ENCODE results near the gene GATA2. TPM values are rescaled to one million over a fixed set of nuclear protein-coding genes. Genes with fewer than 3 reads are reported as not detected.

GATA2 gene
- total and polyA plus RNA-seq, 2 experiments from 2014 or later = 0.52 to 0.83 TPM

DNA sequence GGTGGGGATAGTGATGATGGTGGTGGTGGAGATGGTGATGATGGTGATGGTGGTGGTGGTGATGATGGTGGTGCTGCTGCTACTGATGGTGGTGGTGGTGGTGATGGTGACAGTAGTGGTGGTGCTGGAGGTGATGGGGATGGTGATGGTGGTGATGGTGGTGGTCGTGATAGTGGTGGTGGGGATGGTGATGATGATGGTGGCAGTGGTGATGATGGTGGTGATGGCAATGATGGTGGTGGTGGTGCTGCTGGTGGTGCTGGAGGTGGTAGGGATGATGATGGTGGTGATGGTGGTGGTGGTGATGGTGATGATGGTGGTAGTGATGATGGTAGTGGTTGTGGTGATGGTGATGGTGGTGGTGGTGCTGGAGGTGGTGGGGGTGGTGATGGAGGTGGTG is 47.6 kb downstream of the GATA2 start (continued):
- TF ChIP-seq, protein P1, sequence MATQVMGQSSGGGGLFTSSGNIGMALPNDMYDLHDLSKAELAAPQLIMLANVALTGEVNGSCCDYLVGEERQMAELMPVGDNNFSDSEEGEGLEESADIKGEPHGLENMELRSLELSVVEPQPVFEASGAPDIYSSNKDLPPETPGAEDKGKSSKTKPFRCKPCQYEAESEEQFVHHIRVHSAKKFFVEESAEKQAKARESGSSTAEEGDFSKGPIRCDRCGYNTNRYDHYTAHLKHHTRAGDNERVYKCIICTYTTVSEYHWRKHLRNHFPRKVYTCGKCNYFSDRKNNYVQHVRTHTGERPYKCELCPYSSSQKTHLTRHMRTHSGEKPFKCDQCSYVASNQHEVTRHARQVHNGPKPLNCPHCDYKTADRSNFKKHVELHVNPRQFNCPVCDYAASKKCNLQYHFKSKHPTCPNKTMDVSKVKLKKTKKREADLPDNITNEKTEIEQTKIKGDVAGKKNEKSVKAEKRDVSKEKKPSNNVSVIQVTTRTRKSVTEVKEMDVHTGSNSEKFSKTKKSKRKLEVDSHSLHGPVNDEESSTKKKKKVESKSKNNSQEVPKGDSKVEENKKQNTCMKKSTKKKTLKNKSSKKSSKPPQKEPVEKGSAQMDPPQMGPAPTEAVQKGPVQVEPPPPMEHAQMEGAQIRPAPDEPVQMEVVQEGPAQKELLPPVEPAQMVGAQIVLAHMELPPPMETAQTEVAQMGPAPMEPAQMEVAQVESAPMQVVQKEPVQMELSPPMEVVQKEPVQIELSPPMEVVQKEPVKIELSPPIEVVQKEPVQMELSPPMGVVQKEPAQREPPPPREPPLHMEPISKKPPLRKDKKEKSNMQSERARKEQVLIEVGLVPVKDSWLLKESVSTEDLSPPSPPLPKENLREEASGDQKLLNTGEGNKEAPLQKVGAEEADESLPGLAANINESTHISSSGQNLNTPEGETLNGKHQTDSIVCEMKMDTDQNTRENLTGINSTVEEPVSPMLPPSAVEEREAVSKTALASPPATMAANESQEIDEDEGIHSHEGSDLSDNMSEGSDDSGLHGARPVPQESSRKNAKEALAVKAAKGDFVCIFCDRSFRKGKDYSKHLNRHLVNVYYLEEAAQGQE (IDR thresholded peaks at IDR 0.05; ENCODE audit: unreplicated experiment) = no peak
- no peak for TF ChIP-seq NANOG (IDR thresholded peaks at IDR 0.05; ENCODE audit: borderline replicate concordance)
- TF ChIP-seq, protein P2, sequence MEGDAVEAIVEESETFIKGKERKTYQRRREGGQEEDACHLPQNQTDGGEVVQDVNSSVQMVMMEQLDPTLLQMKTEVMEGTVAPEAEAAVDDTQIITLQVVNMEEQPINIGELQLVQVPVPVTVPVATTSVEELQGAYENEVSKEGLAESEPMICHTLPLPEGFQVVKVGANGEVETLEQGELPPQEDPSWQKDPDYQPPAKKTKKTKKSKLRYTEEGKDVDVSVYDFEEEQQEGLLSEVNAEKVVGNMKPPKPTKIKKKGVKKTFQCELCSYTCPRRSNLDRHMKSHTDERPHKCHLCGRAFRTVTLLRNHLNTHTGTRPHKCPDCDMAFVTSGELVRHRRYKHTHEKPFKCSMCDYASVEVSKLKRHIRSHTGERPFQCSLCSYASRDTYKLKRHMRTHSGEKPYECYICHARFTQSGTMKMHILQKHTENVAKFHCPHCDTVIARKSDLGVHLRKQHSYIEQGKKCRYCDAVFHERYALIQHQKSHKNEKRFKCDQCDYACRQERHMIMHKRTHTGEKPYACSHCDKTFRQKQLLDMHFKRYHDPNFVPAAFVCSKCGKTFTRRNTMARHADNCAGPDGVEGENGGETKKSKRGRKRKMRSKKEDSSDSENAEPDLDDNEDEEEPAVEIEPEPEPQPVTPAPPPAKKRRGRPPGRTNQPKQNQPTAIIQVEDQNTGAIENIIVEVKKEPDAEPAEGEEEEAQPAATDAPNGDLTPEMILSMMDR (conservative IDR thresholded peaks at IDR 0.05; ENCODE audit: low read depth in 2 of 2) = no peak

DNA sequence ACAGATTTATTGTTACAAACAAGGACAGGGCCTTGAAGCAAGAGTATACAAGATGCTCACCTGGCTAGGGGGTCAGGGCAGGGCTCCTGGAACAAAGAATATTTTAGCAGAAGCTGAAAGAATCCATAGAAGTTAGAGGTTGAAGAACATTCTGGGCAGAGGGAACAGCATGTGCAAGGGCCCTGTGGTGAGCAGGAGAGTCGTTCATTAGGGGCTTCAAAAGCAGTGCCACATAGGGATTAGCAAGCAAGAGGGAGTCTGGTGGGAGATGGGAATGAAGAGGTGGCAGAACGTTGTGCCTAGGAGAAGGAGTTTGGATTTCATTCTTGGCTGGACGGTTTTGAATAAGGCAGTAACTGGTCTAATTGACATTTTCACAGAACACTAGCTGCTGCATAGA is 49.2 kb downstream of the GATA2 start:
- Mint-ChIP-seq H3K9me3 (peaks cover 4% of the 10 kb centered on the region), H3K36me3 (ENCODE audit: low read depth) (no peaks in the 10 kb centered on the region), H3K4me1 (peaks cover 11% of the 10 kb centered on the region), H3K27me3 (ENCODE audit: insufficient read depth, low read depth, poor library complexity) (peaks cover 18% of the 10 kb centered on the region), H3K4me3 (no peak overlapping the region), H3K27ac (no peak overlapping the region)
- no peaks in the 10 kb centered on the region for H3K27me3 ChIP-seq (ENCODE audit: insufficient read depth)
- ATAC-seq (no peak), DNase-seq (ENCODE audit: low spot score) (no peak)
- H3K79me2 ChIP-seq (replicated peaks; ENCODE audit: insufficient read depth) = no peaks in the 10 kb centered on the region
- no peaks in the 10 kb centered on the region for H3K36me3 ChIP-seq (ENCODE audit: insufficient read depth)
- H3K27ac ChIP-seq (ENCODE audit: low read depth) = no peak overlapping the region
- H3K4me3 ChIP-seq = no peak overlapping the region
- 0 out of 2 replicates have a peak, but pooled peaks cover 5% of the 10 kb centered on the region for H3K9me2 ChIP-seq (ENCODE audit: insufficient read depth)
- H3K4me1 ChIP-seq (ENCODE audit: insufficient read depth) = no peaks in the 10 kb centered on the region
- H2AFZ ChIP-seq = no peak overlapping the region
- no peaks in the 10 kb centered on the region for H4K20me1 ChIP-seq (replicated peaks; ENCODE audit: insufficient read depth)
- no peak overlapping the region for H3K4me2 ChIP-seq
- H3F3A ChIP-seq (replicated peaks; ENCODE audit: low read depth) = no peaks in the 10 kb centered on the region
- TF ChIP-seq CREB1 (CRISPR knock-in tag; IDR thresholded peaks at IDR 0.05; ENCODE audit: low read depth) (no peak), ZNF114 (CRISPR knock-in tag; IDR thresholded peaks at IDR 0.05) (no peak), EZH2 (IDR thresholded peaks at IDR 0.05; ENCODE audit: low read depth, unreplicated experiment) (no peak), POLR2AphosphoS5 (IDR thresholded peaks at IDR 0.05; ENCODE audit: low read depth) (no peak), NANOG (IDR thresholded peaks at IDR 0.05; ENCODE audit: borderline replicate concordance) (no peak), ZNF331 (CRISPR knock-in tag; IDR thresholded peaks at IDR 0.05; ENCODE audit: low read depth) (no peak)
- TF ChIP-seq, protein P3, sequence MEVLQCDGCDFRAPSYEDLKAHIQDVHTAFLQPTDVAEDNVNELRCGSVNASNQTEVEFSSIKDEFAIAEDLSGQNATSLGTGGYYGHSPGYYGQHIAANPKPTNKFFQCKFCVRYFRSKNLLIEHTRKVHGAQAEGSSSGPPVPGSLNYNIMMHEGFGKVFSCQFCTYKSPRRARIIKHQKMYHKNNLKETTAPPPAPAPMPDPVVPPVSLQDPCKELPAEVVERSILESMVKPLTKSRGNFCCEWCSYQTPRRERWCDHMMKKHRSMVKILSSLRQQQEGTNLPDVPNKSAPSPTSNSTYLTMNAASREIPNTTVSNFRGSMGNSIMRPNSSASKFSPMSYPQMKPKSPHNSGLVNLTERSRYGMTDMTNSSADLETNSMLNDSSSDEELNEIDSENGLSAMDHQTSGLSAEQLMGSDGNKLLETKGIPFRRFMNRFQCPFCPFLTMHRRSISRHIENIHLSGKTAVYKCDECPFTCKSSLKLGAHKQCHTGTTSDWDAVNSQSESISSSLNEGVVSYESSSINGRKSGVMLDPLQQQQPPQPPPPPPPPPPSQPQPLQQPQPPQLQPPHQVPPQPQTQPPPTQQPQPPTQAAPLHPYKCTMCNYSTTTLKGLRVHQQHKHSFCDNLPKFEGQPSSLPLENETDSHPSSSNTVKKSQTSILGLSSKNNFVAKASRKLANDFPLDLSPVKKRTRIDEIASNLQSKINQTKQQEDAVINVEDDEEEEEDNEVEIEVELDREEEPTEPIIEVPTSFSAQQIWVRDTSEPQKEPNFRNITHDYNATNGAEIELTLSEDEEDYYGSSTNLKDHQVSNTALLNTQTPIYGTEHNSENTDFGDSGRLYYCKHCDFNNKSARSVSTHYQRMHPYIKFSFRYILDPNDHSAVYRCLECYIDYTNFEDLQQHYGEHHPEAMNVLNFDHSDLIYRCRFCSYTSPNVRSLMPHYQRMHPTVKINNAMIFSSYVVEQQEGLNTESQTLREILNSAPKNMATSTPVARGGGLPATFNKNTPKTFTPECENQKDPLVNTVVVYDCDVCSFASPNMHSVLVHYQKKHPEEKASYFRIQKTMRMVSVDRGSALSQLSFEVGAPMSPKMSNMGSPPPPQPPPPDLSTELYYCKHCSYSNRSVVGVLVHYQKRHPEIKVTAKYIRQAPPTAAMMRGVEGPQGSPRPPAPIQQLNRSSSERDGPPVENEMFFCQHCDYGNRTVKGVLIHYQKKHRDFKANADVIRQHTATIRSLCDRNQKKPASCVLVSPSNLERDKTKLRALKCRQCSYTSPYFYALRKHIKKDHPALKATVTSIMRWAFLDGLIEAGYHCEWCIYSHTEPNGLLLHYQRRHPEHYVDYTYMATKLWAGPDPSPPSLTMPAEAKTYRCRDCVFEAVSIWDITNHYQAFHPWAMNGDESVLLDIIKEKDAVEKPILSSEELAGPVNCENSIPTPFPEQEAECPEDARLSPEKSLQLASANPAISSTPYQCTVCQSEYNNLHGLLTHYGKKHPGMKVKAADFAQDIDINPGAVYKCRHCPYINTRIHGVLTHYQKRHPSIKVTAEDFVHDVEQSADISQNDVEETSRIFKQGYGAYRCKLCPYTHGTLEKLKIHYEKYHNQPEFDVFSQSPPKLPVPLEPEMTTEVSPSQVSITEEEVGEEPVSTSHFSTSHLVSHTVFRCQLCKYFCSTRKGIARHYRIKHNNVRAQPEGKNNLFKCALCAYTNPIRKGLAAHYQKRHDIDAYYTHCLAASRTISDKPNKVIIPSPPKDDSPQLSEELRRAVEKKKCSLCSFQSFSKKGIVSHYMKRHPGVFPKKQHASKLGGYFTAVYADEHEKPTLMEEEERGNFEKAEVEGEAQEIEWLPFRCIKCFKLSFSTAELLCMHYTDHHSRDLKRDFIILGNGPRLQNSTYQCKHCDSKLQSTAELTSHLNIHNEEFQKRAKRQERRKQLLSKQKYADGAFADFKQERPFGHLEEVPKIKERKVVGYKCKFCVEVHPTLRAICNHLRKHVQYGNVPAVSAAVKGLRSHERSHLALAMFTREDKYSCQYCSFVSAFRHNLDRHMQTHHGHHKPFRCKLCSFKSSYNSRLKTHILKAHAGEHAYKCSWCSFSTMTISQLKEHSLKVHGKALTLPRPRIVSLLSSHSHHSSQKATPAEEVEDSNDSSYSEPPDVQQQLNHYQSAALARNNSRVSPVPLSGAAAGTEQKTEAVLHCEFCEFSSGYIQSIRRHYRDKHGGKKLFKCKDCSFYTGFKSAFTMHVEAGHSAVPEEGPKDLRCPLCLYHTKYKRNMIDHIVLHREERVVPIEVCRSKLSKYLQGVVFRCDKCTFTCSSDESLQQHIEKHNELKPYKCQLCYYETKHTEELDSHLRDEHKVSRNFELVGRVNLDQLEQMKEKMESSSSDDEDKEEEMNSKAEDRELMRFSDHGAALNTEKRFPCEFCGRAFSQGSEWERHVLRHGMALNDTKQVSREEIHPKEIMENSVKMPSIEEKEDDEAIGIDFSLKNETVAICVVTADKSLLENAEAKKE (CRISPR knock-in tag; IDR thresholded peaks at IDR 0.05) = no peak
- TF ChIP-seq, protein P4, sequence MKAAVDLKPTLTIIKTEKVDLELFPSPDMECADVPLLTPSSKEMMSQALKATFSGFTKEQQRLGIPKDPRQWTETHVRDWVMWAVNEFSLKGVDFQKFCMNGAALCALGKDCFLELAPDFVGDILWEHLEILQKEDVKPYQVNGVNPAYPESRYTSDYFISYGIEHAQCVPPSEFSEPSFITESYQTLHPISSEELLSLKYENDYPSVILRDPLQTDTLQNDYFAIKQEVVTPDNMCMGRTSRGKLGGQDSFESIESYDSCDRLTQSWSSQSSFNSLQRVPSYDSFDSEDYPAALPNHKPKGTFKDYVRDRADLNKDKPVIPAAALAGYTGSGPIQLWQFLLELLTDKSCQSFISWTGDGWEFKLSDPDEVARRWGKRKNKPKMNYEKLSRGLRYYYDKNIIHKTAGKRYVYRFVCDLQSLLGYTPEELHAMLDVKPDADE (IDR thresholded peaks at IDR 0.05) = no peak
- TF ChIP-seq, protein P2 (conservative IDR thresholded peaks at IDR 0.05; ENCODE audit: low read depth in 2 of 2) = no peak

All from GM23338 (cell line).